ENCODE data around the gene E4F1.

DNA sequence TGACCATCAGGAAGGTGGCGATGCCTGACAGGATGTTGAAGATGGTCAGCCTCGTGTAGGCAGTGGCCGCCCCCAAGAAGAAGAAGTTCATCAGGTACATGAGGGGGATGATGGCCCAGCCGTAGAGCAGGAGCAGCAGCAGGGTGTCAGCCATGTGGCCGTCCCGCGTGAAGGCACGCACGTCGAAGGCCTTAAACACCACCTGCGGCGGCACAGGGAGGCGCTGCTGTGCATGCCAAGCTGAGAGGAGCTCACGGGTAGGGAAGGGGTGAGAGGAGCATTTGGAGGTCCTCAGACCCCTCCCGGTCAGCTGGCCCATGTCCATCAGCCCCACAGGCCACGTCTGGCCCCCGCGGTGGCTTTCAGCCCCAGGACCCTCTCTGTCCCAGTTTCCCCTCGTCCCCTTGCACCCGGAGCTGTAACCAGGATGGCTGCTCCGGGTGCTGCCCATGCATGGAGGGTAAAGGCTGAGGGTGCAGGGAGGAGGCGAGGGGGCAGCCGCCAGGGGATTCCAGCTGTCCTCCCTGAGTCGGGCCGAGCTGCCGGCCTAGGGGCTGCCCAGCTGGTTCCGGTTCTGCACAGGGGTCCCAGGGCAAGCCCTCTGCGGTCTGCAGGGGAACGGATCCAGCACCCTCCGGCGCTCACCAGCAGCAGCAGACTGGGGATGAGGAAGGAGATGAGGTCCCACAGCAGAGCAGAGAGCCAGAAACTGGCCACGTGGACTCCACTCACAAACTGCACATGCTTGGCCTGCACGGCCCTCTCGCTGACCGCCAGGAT is 61.6 kb downstream of the E4F1 start:
- TF ChIP-seq SP1 (IDR thresholded peaks at IDR 0.05), result no peak
- TF ChIP-seq, protein P1, sequence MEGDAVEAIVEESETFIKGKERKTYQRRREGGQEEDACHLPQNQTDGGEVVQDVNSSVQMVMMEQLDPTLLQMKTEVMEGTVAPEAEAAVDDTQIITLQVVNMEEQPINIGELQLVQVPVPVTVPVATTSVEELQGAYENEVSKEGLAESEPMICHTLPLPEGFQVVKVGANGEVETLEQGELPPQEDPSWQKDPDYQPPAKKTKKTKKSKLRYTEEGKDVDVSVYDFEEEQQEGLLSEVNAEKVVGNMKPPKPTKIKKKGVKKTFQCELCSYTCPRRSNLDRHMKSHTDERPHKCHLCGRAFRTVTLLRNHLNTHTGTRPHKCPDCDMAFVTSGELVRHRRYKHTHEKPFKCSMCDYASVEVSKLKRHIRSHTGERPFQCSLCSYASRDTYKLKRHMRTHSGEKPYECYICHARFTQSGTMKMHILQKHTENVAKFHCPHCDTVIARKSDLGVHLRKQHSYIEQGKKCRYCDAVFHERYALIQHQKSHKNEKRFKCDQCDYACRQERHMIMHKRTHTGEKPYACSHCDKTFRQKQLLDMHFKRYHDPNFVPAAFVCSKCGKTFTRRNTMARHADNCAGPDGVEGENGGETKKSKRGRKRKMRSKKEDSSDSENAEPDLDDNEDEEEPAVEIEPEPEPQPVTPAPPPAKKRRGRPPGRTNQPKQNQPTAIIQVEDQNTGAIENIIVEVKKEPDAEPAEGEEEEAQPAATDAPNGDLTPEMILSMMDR (IDR thresholded peaks at IDR 0.05; ENCODE audit: low read depth, low read length, missing input control), result no peak
- TF ChIP-seq, protein P2, sequence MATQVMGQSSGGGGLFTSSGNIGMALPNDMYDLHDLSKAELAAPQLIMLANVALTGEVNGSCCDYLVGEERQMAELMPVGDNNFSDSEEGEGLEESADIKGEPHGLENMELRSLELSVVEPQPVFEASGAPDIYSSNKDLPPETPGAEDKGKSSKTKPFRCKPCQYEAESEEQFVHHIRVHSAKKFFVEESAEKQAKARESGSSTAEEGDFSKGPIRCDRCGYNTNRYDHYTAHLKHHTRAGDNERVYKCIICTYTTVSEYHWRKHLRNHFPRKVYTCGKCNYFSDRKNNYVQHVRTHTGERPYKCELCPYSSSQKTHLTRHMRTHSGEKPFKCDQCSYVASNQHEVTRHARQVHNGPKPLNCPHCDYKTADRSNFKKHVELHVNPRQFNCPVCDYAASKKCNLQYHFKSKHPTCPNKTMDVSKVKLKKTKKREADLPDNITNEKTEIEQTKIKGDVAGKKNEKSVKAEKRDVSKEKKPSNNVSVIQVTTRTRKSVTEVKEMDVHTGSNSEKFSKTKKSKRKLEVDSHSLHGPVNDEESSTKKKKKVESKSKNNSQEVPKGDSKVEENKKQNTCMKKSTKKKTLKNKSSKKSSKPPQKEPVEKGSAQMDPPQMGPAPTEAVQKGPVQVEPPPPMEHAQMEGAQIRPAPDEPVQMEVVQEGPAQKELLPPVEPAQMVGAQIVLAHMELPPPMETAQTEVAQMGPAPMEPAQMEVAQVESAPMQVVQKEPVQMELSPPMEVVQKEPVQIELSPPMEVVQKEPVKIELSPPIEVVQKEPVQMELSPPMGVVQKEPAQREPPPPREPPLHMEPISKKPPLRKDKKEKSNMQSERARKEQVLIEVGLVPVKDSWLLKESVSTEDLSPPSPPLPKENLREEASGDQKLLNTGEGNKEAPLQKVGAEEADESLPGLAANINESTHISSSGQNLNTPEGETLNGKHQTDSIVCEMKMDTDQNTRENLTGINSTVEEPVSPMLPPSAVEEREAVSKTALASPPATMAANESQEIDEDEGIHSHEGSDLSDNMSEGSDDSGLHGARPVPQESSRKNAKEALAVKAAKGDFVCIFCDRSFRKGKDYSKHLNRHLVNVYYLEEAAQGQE (IDR thresholded peaks at IDR 0.05), result no peak
- TF ChIP-seq RAD21 (IDR thresholded peaks at IDR 0.05), result no peak
- TF ChIP-seq GABPA (IDR thresholded peaks at IDR 0.05 in 1 of 2, conservative IDR thresholded peaks at IDR 0.05 in 1 of 2), result no peak
- TF ChIP-seq, protein P3, sequence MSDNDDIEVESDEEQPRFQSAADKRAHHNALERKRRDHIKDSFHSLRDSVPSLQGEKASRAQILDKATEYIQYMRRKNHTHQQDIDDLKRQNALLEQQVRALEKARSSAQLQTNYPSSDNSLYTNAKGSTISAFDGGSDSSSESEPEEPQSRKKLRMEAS (IDR thresholded peaks at IDR 0.05), result no peak
- no peak for TF ChIP-seq TAF1 (conservative IDR thresholded peaks at IDR 0.05)
- TF ChIP-seq, protein P4, sequence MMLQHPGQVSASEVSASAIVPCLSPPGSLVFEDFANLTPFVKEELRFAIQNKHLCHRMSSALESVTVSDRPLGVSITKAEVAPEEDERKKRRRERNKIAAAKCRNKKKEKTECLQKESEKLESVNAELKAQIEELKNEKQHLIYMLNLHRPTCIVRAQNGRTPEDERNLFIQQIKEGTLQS (IDR thresholded peaks at IDR 0.05), result no peak
- TF ChIP-seq FOXA2 (IDR thresholded peaks at IDR 0.05), result no peak
- TF ChIP-seq, protein P5, sequence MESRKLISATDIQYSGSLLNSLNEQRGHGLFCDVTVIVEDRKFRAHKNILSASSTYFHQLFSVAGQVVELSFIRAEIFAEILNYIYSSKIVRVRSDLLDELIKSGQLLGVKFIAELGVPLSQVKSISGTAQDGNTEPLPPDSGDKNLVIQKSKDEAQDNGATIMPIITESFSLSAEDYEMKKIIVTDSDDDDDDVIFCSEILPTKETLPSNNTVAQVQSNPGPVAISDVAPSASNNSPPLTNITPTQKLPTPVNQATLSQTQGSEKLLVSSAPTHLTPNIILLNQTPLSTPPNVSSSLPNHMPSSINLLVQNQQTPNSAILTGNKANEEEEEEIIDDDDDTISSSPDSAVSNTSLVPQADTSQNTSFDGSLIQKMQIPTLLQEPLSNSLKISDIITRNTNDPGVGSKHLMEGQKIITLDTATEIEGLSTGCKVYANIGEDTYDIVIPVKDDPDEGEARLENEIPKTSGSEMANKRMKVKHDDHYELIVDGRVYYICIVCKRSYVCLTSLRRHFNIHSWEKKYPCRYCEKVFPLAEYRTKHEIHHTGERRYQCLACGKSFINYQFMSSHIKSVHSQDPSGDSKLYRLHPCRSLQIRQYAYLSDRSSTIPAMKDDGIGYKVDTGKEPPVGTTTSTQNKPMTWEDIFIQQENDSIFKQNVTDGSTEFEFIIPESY (IDR thresholded peaks at IDR 0.05), result no peak
- no peak for TF ChIP-seq YY1 (IDR thresholded peaks at IDR 0.05)
- TF ChIP-seq RXRA (IDR thresholded peaks at IDR 0.05), result no peak
- TF ChIP-seq JUND (IDR thresholded peaks at IDR 0.05), result no peak
- TF ChIP-seq EGR1 (IDR thresholded peaks at IDR 0.05; ENCODE audit: low read depth in 2 of 2), result no peak
